ENCODE data around the gene ACTMAP. TPM values are rescaled to one million over a fixed set of nuclear protein-coding genes. Genes with fewer than 3 reads are reported as not detected.
A peak's percentile ranks its signal among the peaks of the same experiment; 100 is the strongest.

Gene ACTMAP
- total and polyA plus RNA-seq, 9 of the 15 experiments (the other 6 are each of a cell fraction or from before 2014, with no cell fraction given) = 1.7 to 16.6 (median 4.9) TPM

- TF ChIP-seq NONO (IDR thresholded peaks at IDR 0.05; ENCODE audit: low read depth in 2 of 2, low read length in 1 of 2) = no peak
- no peak for TF ChIP-seq HINFP (tag; conservative IDR thresholded peaks at IDR 0.05; ENCODE audit: low read depth)
- TF ChIP-seq DMBX1 (CRISPR knock-in tag; IDR thresholded peaks at IDR 0.05; ENCODE audit: borderline replicate concordance) = no peak
- no peak for TF ChIP-seq ZNF408 (CRISPR knock-in tag; IDR thresholded peaks at IDR 0.05; ENCODE audit: low read depth)
- TF ChIP-seq PCBP1 (IDR thresholded peaks at IDR 0.05; ENCODE audit: low read depth, low read length, poor library complexity, severe bottlenecking) = no peak
- TF ChIP-seq PURB (CRISPR knock-in tag; IDR thresholded peaks at IDR 0.05; ENCODE audit: low read depth) = no peak
- peak; percentile 83 for TF ChIP-seq ZNF134 (CRISPR knock-in tag; conservative IDR thresholded peaks at IDR 0.05)
- no peak for TF ChIP-seq MTA3 (IDR thresholded peaks at IDR 0.05; ENCODE audit: borderline replicate concordance)
- no peak for TF ChIP-seq THRA (IDR thresholded peaks at IDR 0.05)
- TF ChIP-seq ZNF217 (CRISPR knock-in tag; IDR thresholded peaks at IDR 0.05) = no peak
- no peak for TF ChIP-seq ZNF280B (CRISPR knock-in tag; IDR thresholded peaks at IDR 0.05)
- no peak; the same call in 1 of the 2 replicates for TF ChIP-seq ZBED1 (IDR thresholded peaks at IDR 0.05)
- TF ChIP-seq ZNF407 (IDR thresholded peaks at IDR 0.05; ENCODE audit: low read depth) = no peak
- no peak for TF ChIP-seq NCOA1 (IDR thresholded peaks at IDR 0.05; ENCODE audit: low read depth)
- no peak for TF ChIP-seq FOXM1 (IDR thresholded peaks at IDR 0.05; ENCODE audit: low read depth)
- TF ChIP-seq FOXM1 (CRISPR knock-in tag; IDR thresholded peaks at IDR 0.05; ENCODE audit: low read depth) = no peak
Observed at GRCh38 chr19:40750874-40751537, 729 bp upstream of the ACTMAP start, which contains the start of gene SNRPA (continued).

Data from K562 (cell line).